ENCODE results near the gene DNAAF8. TPM values are rescaled to one million over a fixed set of nuclear protein-coding genes. Genes with fewer than 3 reads are reported as not detected.

The DNAAF8 gene
- polyA plus RNA-seq, 1 of the 3 experiments (the other 2 are of a cell fraction), result 3.1 TPM

DNA sequence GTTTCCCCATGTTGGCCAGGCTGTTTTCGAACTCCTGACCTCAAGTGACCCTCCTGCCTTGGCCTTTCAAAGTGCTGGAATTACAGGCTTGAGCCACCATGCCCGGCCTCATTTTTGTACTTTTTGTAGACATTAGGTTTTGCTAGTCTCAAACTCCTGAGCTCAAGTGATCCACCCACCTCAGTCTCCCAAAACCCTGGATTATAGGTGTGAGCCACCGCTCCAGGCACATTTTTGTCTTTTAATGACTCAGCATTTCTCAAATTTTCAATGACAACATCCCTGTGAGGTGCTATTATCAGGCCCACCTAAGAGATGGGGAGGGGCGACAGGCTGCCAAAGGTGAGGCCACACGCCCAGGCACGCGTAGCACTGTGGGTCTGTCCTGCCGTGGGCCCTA lies 52.7 kb downstream of the DNAAF8 start:
- no peaks in the 10 kb centered on the region for H3K79me2 ChIP-seq (ENCODE audit: insufficient read depth)
- TF ChIP-seq SIN3A (IDR thresholded peaks at IDR 0.05; ENCODE audit: borderline replicate concordance, low read depth, low read length) (no peak), NFIC (IDR thresholded peaks at IDR 0.05; ENCODE audit: borderline replicate concordance) (no peak), GATA2 (CRISPR knock-in tag; IDR thresholded peaks at IDR 0.05) (no peak), USF2 (IDR thresholded peaks at IDR 0.05; ENCODE audit: borderline replicate concordance, low read depth, low read length) (no peak), GABPA (IDR thresholded peaks at IDR 0.05; ENCODE audit: low read depth) (no peak), FOSL2 (IDR thresholded peaks at IDR 0.05; ENCODE audit: borderline replicate concordance, low read depth) (no peak), TAF1 (IDR thresholded peaks at IDR 0.05; ENCODE audit: borderline replicate concordance, low read depth, low read length) (no peak), NRF1 (IDR thresholded peaks at IDR 0.05; ENCODE audit: low read depth, low read length) (no peak)
- TF ChIP-seq, protein P1, sequence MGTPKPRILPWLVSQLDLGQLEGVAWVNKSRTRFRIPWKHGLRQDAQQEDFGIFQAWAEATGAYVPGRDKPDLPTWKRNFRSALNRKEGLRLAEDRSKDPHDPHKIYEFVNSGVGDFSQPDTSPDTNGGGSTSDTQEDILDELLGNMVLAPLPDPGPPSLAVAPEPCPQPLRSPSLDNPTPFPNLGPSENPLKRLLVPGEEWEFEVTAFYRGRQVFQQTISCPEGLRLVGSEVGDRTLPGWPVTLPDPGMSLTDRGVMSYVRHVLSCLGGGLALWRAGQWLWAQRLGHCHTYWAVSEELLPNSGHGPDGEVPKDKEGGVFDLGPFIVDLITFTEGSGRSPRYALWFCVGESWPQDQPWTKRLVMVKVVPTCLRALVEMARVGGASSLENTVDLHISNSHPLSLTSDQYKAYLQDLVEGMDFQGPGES (IDR thresholded peaks at IDR 0.05; ENCODE audit: low read depth, low read length), result no peak
- TF ChIP-seq, protein P2, sequence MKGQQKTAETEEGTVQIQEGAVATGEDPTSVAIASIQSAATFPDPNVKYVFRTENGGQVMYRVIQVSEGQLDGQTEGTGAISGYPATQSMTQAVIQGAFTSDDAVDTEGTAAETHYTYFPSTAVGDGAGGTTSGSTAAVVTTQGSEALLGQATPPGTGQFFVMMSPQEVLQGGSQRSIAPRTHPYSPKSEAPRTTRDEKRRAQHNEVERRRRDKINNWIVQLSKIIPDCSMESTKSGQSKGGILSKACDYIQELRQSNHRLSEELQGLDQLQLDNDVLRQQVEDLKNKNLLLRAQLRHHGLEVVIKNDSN (IDR thresholded peaks at IDR 0.05; ENCODE audit: borderline replicate concordance, low read depth), result no peak
- TF ChIP-seq, protein P3, sequence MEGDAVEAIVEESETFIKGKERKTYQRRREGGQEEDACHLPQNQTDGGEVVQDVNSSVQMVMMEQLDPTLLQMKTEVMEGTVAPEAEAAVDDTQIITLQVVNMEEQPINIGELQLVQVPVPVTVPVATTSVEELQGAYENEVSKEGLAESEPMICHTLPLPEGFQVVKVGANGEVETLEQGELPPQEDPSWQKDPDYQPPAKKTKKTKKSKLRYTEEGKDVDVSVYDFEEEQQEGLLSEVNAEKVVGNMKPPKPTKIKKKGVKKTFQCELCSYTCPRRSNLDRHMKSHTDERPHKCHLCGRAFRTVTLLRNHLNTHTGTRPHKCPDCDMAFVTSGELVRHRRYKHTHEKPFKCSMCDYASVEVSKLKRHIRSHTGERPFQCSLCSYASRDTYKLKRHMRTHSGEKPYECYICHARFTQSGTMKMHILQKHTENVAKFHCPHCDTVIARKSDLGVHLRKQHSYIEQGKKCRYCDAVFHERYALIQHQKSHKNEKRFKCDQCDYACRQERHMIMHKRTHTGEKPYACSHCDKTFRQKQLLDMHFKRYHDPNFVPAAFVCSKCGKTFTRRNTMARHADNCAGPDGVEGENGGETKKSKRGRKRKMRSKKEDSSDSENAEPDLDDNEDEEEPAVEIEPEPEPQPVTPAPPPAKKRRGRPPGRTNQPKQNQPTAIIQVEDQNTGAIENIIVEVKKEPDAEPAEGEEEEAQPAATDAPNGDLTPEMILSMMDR (IDR thresholded peaks at IDR 0.05), result no peak
- peaks cover 0 to 11% of the 10 kb centered on the region in 2 experiments; a peak in 1 of 4 replicates for H3K4me1 ChIP-seq (ENCODE audit: control insufficient read depth in 1 of 2, insufficient read depth in 2 of 2, low read depth in 1 of 2, low read length in 1 of 2)
- H2AFZ ChIP-seq (ENCODE audit: low read depth), result no peak overlapping the region
- no peak overlapping the region for H3K4me2 ChIP-seq
- H3K9me2 ChIP-seq, result no peaks in the 10 kb centered on the region
- H3K9ac ChIP-seq, result no peak overlapping the region
- H3K27ac ChIP-seq (ENCODE audit: low read depth in 2 of 2, low read length in 1 of 2), result no peak overlapping the region
- POLR2A ChIA-PET, result no interaction called here
- H3K4me3 ChIP-seq (ENCODE audit: low read depth in 2 of 2, low read length in 1 of 2), result no peak overlapping the region
- no peaks in the 10 kb centered on the region for H4K20me1 ChIP-seq (ENCODE audit: insufficient read depth)
- H3K9me3 ChIP-seq, result no peaks in the 10 kb centered on the region
- no peaks in the 10 kb centered on the region for H3K27me3 ChIP-seq (ENCODE audit: insufficient read depth)
- no peaks in the 10 kb centered on the region for H3K36me3 ChIP-seq (replicated peaks in 1 of 2; ENCODE audit: control insufficient read depth in 1 of 2, insufficient read depth in 2 of 2, low read length in 1 of 2)
- 98% methylated on average over 8 of the region's 8 CpGs for WGBS (ENCODE audit: low lambda C conversion rate)
- H3F3A ChIP-seq (replicated peaks; ENCODE audit: insufficient read depth), result no peaks in the 10 kb centered on the region
- DNase-seq, result no peak
- CTCF ChIA-PET, result interaction anchor here (1.7 kb wide), 1 partner anchor 10 kb away, joined by 4 read pairs; no protein-coding TSS in a partner anchor

Data from SK-N-SH (cell line).